GM21825 (cell line): ENCODE data around the gene FAM118A.
"Not testable (repeated sequence)": the region's sequence is repeated elsewhere in the genome, so short reads cannot be mapped to it uniquely, and the experiment has no call there.

ENCODE experiments used
- ATAC-seq: cut with Tn5 transposase; IDR thresholded peaks from one replicate; pipeline ENCODE4 v1.9.1; 2021; ENCODE audit warnings: mild to moderate bottlenecking, moderate library complexity; ENCODE audit not compliant: unreplicated experiment

FAM118A gene

DNA sequence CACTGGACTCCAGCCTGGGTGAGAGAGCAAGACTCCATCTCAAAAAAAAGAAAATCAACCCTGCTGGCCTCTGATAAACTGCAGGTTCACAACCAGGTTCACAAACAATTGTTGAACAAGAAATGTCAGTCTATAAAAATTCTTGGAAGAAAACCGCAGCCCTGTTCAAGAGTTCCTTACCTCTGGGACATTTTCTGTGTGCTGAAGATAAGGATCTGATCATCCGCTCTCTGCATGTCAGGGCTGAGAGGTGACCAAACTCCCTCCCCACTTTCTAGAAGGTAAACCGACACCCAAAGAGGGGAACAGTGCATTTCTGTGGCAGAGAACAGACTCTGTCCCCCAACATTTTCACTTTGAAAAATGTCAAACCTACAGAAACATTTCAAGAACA lies 29.1 kb upstream of the FAM118A start:
- no peak for ATAC-seq

DNA sequence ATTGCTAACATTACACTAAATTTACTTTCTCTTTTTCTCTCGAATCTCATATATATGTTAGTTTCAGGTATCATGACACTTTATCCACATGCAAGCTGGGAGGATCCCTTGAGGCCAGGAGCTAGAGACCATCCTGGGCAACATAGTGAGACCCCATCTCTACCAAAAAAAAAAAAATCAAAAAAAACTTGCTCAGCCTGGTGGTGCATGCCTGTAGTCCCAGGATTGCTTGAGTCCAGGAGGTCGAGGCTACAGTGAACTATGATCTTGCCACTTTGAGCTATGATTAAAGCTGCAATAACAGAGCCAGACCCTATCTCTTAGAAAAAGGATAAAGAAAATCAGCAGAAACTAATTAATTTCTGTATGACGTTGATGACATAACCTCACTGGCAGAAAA lies 28.7 kb upstream of the FAM118A start:
- no peak for ATAC-seq

- no peak for ATAC-seq
Observed at GRCh38 chr22:45284705-45285262, 24.9 kb upstream of the FAM118A start, which contains the start of gene UPK3A. TSS of gene UPK3A (plus strand) at chr22:45284949. CDS start at chr22:45285014, 65 bp downstream.

DNA sequence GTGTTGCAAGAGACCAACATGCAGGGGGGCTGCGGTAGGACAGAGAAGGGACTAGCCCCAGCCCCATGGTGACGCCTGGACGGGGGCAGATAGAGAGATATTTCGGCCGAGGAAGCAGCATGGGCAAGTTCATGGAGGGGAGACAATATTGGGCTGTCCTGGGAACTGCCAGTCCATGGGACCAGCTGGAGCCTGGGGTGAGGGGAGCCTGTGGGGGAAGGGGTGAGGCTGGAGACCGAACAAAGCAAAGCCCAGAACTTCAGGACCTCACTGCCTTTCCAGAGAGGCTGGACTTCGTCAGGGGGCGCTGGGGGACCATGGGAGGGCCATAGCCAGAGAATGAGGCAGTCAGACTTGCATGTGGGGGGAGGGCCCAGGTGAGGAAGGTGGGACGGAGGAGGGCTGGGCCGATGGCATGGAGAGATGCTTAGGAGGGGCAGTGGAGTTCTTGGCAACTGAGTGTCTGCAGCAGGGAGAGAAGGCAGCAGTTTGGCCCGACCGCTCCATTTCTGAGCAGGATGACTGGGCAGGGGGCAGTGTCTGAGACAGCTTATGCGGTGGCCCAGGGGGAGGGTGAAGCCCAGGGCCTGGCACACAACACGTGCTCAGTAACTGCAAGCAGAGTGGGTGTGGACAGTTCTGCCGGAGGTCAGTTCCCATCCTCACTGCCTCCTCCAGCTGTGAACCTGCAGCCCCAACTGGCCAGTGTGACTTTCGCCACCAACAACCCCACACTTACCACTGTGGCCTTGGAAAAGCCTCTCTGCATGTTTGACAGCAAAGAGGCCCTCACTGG lies 24.3 kb upstream of the FAM118A start:
- no peak for ATAC-seq

GRCh38 chr22:45286854-45287551 lies 22.7 kb upstream of the FAM118A start:
- ATAC-seq: no peak

GRCh38 chr22:45290410-45290936 lies 19.3 kb upstream of the FAM118A start:
- no peak for ATAC-seq

DNA sequence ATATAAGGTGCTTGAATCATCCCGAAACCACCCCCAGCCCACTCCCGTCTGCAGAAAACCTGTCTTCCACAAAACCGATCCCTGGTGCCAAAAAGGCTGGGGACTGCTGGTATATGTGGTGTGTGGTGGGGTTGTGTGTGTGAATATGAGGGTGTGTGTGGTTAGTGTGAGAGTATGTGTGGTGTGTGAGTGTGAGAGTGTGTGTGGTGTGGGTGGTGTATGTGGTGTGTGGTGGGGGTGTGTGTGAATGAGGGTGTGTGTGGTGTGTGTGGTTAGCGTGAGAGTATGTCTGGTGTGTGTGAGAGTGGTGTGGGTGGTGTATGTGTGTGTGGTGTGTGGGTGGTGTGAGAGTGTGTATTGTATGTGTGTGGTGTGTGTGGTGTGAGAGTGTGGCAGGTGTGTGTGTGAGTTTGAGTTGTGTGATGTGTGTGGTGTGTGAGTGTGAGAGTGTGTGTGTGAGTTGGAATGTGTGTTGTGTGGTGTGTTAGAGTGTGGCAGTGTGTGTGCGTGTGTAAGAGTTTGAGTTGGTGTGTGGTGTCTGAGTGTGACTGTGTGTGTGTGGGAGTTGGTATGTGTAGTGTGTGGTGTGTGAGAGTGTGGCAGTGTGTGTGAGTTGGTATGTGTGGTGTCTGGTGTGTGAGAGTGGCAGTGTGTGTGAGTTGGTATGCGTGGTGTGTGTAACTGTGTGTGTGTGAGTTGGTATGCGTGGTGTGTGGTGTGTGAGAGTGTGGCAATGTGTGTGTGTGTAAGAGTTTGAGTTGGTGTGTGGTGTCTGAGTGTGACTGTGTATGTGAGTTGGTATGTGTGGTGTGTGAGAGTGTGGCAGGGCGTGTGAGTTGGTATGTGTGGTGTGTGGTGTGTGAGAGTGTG lies 18.4 kb upstream of the FAM118A start:
- no peak for ATAC-seq

DNA sequence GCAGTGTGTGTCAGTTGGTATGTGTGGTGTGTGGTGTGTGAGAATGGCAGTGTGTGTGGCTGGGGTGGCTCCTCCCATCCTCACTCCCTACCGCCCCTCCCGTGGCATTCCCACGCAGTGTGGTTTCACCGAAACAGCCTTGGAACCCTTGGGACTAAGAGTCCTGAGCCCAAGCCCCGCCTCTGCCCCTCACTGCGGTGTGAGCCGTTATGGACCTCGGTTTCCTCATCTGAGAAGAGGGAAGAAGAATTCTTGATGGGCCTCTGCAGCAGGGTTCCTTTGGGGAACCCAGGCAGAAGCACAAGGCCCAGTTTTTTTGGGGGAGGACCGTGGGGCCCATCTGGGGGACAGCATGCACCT lies 17.8 kb upstream of the FAM118A start:
- ATAC-seq: no peak

GRCh38 chr22:45292731-45293442 lies 16.8 kb upstream of the FAM118A start:
- ATAC-seq: no peak

- no peak for ATAC-seq
Observed at GRCh38 chr22:45294030-45294429, 15.7 kb upstream of the FAM118A start.

DNA sequence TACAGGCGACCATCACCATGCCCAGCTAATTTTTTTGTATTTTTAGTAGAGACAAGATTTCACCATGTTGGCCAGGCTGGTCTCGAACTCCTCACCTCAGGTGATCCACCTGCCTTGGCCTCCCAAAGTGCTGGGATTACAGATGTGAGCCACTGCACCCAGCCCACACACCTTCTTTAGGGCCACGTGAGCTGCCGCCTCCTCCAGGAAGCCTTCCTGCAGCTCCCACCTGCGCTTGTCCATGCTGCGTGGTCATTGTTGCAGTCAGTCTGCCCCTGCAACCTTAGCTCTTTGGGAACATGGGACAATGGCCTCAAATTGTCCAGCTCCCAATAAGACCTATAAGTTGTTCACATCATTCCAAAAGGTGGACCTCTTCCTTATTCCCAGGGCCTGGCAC lies 14.7 kb upstream of the FAM118A start:
- ATAC-seq: not testable (repeated sequence)

- ATAC-seq: no peak
Observed at GRCh38 chr22:45295492-45295891, 14.2 kb upstream of the FAM118A start.

DNA sequence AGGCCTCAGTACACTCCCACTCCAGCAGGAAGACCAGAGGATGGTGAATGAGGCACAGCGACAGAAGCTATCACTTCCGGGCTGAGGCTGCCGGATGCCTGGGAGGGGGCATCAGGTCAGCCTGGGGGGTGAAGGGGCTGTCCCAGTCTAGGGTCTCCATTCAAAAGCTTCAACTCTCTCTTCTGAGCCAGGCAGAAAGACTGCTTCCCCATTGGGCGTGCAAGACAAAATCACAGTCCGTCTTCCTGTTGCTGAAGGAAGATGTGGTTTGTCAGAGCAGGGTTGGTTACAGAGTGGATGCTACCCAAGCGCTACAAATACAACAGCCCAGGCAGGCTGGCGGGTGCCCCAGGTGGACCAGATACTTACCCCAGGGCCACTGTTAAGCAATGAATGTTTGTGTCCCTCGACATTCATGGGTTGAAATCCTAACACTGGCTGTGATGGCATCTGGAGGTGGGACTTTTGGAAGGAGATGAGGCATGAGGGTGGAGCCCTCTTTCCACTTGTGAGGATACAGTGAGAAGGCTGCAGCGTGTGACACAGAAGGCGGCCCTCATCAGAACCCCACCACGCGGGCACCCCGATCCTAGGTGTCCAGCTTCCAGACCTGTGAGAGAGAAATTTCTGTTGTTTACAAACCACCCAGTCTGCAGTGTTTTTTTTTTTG lies 13.0 kb upstream of the FAM118A start:
- ATAC-seq: no peak

GRCh38 chr22:45298934-45299505 lies 10.7 kb upstream of the FAM118A start:
- no peak for ATAC-seq

- no peak for ATAC-seq
Observed at GRCh38 chr22:45302751-45303150, 7.0 kb upstream of the FAM118A start.

GRCh38 chr22:45303181-45303580 lies 6.6 kb upstream of the FAM118A start:
- ATAC-seq: no peak

DNA sequence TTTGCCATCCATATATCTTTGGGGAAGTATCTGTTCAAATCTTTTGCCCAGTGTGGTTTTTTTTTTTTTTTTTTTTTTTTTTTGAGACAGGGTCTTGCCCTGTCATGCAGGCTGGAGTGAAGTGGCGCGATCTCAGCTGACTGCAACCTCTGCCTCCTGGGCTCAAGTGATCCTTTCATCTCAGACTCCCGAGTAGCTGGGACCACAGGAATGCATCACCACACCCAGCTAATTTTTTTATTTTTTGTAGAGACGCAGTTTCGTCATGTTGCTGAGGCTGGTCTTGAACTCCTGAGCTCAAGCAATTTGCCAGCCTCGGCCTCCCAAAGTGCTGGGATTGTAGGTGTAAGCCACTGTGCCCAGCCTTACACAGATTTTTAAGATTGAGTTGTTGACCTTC lies 4.8 kb upstream of the FAM118A start:
- no peak for ATAC-seq

DNA sequence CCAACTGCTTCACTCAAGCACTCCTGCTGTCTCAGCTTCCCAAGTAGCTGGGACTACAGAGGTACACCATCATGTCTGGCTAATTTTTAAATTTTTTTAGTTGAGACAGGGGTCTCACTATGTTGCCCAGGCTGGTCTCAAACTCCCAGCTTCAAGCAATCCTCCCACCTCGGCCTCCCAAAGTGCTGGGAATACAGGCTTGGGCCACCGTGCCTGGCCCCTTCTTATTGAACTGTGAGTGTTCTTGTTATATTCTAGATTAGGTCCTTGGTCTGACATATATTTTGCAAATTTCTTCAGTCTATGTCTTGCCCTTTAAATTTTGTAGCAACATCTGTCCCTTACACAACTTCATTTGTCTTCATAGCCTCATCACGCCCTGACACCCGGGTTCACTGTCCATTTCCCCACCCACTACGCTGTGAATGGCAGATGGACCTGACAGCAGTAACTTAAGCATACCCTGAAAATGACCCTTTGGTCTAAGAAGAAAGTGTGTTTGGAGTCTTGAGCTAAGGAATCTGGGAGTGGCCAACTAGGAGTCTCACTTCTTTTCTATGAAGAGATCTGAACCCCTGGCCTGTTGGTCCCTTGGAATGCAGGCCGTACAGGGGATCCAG lies 4.2 kb upstream of the FAM118A start:
- no peak for ATAC-seq

- no peak for ATAC-seq
Observed at GRCh38 chr22:45306139-45306538, 3.6 kb upstream of the FAM118A start.
